ENCODE data around the gene CEP112. TPM values are rescaled to one million over a fixed set of nuclear protein-coding genes. Genes with fewer than 3 reads are reported as not detected.

The CEP112 gene
- total and polyA plus RNA-seq, 2 of the 8 experiments (the other 6 are each of a cell fraction or from before 2014, with no cell fraction given): 0.62 to 3.1 TPM

DNA sequence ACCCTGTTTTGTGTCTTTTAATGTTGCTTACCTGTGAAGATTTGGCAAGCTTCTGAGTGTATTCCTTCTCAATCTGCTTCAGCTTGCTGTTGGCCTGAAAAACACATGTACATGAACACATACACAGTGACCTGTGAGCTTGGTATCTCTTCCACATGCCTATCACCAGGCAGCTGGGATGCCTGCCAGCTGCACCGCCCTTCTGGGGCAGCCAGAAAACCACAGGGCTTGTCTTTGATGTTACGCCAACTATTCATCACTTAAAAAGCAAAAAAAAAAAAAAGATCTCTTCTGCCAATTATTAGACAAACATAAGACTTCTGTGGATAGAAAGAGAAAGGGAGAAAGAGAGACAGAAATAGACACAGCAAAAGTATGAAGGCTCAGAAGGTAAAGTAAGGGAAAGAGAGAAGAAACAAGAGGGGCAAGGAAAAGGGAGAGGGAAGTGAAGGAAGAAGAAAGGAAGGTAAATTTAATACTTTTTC lies 441.3 kb downstream of the CEP112 start:
- Histone ChIP-seq H3K9me3 (ENCODE audit: insufficient read depth in 2 of 2, low read depth in 1 of 2, low read length in 1 of 2) (no peaks in the 10 kb centered on the region), H3K79me1 (ENCODE audit: low read depth, low read length) (no peaks in the 10 kb centered on the region), H3K9ac (replicated peaks in 1 of 4; ENCODE audit: extremely low read depth in 1 of 4, low read depth in 3 of 4, low read length in 3 of 4) (no peak overlapping the region), H3K14ac (ENCODE audit: insufficient read length) (no peak overlapping the region), H2BK20ac (ENCODE audit: low read length) (no peak overlapping the region), H3K4ac (replicated peaks; ENCODE audit: insufficient read length, low read depth, low read length) (no peak overlapping the region), H2BK5ac (ENCODE audit: low read depth, low read length) (no peak overlapping the region), H3K56ac (replicated peaks; ENCODE audit: insufficient read length, low read depth, low read length) (no peak overlapping the region), H4K20me1 (replicated peaks in 1 of 2; ENCODE audit: control insufficient read depth in 1 of 2, insufficient read depth in 2 of 2, low read length in 2 of 2) (no peaks in the 10 kb centered on the region), H3K18ac (ENCODE audit: extremely low read depth, low read length) (no peak overlapping the region), H2AK5ac (ENCODE audit: low read depth, low read length) (no peak overlapping the region), H3K27me3 (replicated peaks in 1 of 4; ENCODE audit: control insufficient read depth in 3 of 4, extremely low read depth in 1 of 4, insufficient read depth in 3 of 4, low read length in 3 of 4) (no peaks in the 10 kb centered on the region), H4K5ac (ENCODE audit: insufficient read length, low read depth, low read length) (no peak overlapping the region), H4K91ac (replicated peaks; ENCODE audit: insufficient read length, low read length) (no peak overlapping the region), H3K4me3 (ENCODE audit: extremely low read depth in 1 of 4, insufficient read depth in 2 of 4, low read depth in 3 of 4, low read length in 4 of 4) (no peak overlapping the region), H2BK12ac (ENCODE audit: low read depth, low read length) (no peak overlapping the region), H3K36me3 (ENCODE audit: control insufficient read depth in 2 of 4, insufficient read depth in 4 of 4, low read length in 3 of 4) (no peaks in the 10 kb centered on the region), H4K8ac (ENCODE audit: extremely low read depth, insufficient read depth, low read length) (no peak overlapping the region), H3K27ac (ENCODE audit: low read depth, low read length) (no peak overlapping the region), H2BK120ac (replicated peaks; ENCODE audit: low read depth, low read length) (no peak overlapping the region), H2AFZ (ENCODE audit: low read length) (no peak overlapping the region), H3K4me2 (ENCODE audit: insufficient read depth in 1 of 2, low read depth in 2 of 2, low read length in 2 of 2) (no peak overlapping the region), H3K4me1 (replicated peaks in 1 of 4; ENCODE audit: control insufficient read depth in 3 of 4, insufficient read depth in 4 of 4, low read length in 3 of 4) (peaks cover 0 to 3% (median 0%) of the 10 kb centered on the region in 4 experiments; a peak in 1 of 7 replicates), H3K23ac (ENCODE audit: insufficient read length) (no peak overlapping the region), H3K23me2 (ENCODE audit: low read depth, low read length) (no peaks in the 10 kb centered on the region; the same call in 1 of the 2 replicates), H2BK15ac (ENCODE audit: low read length) (no peak overlapping the region), H3K79me2 (ENCODE audit: control insufficient read depth in 1 of 2, insufficient read depth in 2 of 2, low read length in 2 of 2) (no peaks in the 10 kb centered on the region)
- no peak for TF ChIP-seq SP4 (IDR thresholded peaks at IDR 0.05; ENCODE audit: low read length)
- no peak for TF ChIP-seq BRCA1 (IDR thresholded peaks at IDR 0.05; ENCODE audit: low read depth, low read length)
- no peak for TF ChIP-seq JUND (IDR thresholded peaks at IDR 0.05; ENCODE audit: low read length)
- TF ChIP-seq SP2 (IDR thresholded peaks at IDR 0.05; ENCODE audit: low read length): no peak
- TF ChIP-seq SIN3A (conservative IDR thresholded peaks at IDR 0.05 in 1 of 2, IDR thresholded peaks at IDR 0.05 in 1 of 2; ENCODE audit: low read depth in 1 of 2, low read length in 2 of 2): no peak
- TF ChIP-seq, protein P1, sequence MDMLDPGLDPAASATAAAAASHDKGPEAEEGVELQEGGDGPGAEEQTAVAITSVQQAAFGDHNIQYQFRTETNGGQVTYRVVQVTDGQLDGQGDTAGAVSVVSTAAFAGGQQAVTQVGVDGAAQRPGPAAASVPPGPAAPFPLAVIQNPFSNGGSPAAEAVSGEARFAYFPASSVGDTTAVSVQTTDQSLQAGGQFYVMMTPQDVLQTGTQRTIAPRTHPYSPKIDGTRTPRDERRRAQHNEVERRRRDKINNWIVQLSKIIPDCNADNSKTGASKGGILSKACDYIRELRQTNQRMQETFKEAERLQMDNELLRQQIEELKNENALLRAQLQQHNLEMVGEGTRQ (IDR thresholded peaks at IDR 0.05; ENCODE audit: low read length): no peak
- TF ChIP-seq CHD2 (IDR thresholded peaks at IDR 0.05; ENCODE audit: low read length): no peak
- TF ChIP-seq TAF1 (IDR thresholded peaks at IDR 0.05; ENCODE audit: low read depth, low read length): no peak
- no peak for TF ChIP-seq JUN (IDR thresholded peaks at IDR 0.05; ENCODE audit: low read depth, low read length)
- TF ChIP-seq NANOG (IDR thresholded peaks at IDR 0.05; ENCODE audit: insufficient read depth, low read depth, low read length, poor library complexity, severe bottlenecking): no peak
- no peak for TF ChIP-seq RNF2 (IDR thresholded peaks at IDR 0.05; ENCODE audit: borderline replicate concordance, low read depth, low read length, missing control alignments, poor library complexity, severe bottlenecking)
- no peak for TF ChIP-seq SIRT6 (IDR thresholded peaks at IDR 0.05; ENCODE audit: low read length)
- TF ChIP-seq NRF1 (IDR thresholded peaks at IDR 0.05; ENCODE audit: low read depth, low read length): no peak
- TF ChIP-seq CBX8 (IDR thresholded peaks at IDR 0.05; ENCODE audit: borderline replicate concordance, low read depth, low read length): no peak
- FAIRE-seq (no peak), DNase-seq (ENCODE audit: low read depth in 1 of 2, low spot score in 2 of 2) (no peak)
- ChIA-PET CTCF (ENCODE audit: partially characterized antibody) (interaction anchor here (0.6 kb wide), 1 partner anchor 24 kb away, joined by 3 read pairs; no protein-coding TSS in a partner anchor), POLR2A (ENCODE audit: partially characterized antibody) (no interaction called here)
- WGBS, 2 experiments (ENCODE audit: extremely low coverage in 1 of 2, insufficient coverage in 1 of 2, insufficient read length in 1 of 2, insufficient replicate concordance in 2 of 2, low coverage in 1 of 2, low lambda C conversion rate in 2 of 2, missing lambda C conversion rate in 1 of 2): 68% methylated on average over 2 of the region's 2 CpGs; no CpG with 5 or more reads in 1 of the 2 experiments

All from H1 (cell line).